B cell (primary cell): Measurements from ENCODE around the gene PML. TPM values are rescaled to one million over a fixed set of nuclear protein-coding genes. Genes with fewer than 3 reads are reported as not detected.

Experiments
- ATAC-seq: fragments of 200-7000 bp; cut with Tn5 transposase; one replicate; pipeline ENCODE4 v1.10.0; 2021; ENCODE audit warnings: low read depth, mild to moderate bottlenecking, moderate number of reproducible peaks, moderate library complexity
- CTCF ChIA-PET: fragments of 350-600 bp; sonication (Branson Sonifier 250); formaldehyde crosslinking; loops from one replicate; lab custom pipeline; 2021; ENCODE audit warnings: antibody characterized with exemption, inconsistent platforms; lab: Charles Lee
- POLR2A ChIA-PET: fragments of 350-600 bp; sonication (Branson Sonifier 250); formaldehyde crosslinking; loops from one replicate; lab custom pipeline; 2021; ENCODE audit warnings: antibody characterized with exemption; lab: Charles Lee
- DNase-seq: peaks from one replicate; pipeline ENCODE4 v3.0.0; 2013
- H2AFZ ChIP-seq: 2 replicates; pipeline ENCODE4 v1.6.1; 2012; ENCODE audit warnings: mild to moderate bottlenecking, low read depth, low read length; ENCODE audit not compliant: insufficient read depth, poor library complexity, severe bottlenecking
- H3K27ac ChIP-seq, 2 donors: 1 replicate in 1 of 2; 2 replicates in 1 of 2; pipeline ENCODE4 v1.5.1; 2012 to 2013; ENCODE audit warnings: low read length in 2 of 2, mild to moderate bottlenecking in 2 of 2, moderate library complexity in 1 of 2
- H3K27me3 ChIP-seq, 4 experiments: fragments of 200-600 bp in 1 of 4; sonication (generic) in 1 of 4; replicated peaks in 1 of 4; 1 replicate in 2 of 4; 2 replicates in 2 of 4; pipeline versions ENCODE4 v1.6.1 to v1.7.0; 2013 to 2016; ENCODE audit warnings: low read length in 3 of 4, mild to moderate bottlenecking in 2 of 4, mixed read lengths in 1 of 4, moderate library complexity in 1 of 4; ENCODE audit not compliant: insufficient read depth in 4 of 4, control insufficient read depth in 3 of 4; ENCODE audit errors: control extremely low read depth in 1 of 4
- H3K36me3 ChIP-seq, 2 experiments: replicated peaks in 1 of 2; 1 replicate in 1 of 2; 2 replicates in 1 of 2; pipeline versions ENCODE4 v1.6.1 to v1.7.1; 2013; ENCODE audit warnings: low read length in 1 of 2; ENCODE audit not compliant: insufficient read depth in 2 of 2, control insufficient read depth in 1 of 2; ENCODE audit errors: control extremely low read depth in 1 of 2, extremely low read depth in 1 of 2
- H3K4me1 ChIP-seq, 2 donors: fragments of 200-600 bp in 1 of 2; sonication (generic) in 1 of 2; 1 replicate in 1 of 2; 2 replicates in 1 of 2; pipeline versions ENCODE4 v1.5.1 to v1.6.1; 2013 to 2017; ENCODE audit warnings: low read length in 2 of 2; ENCODE audit not compliant: control insufficient read depth in 2 of 2, insufficient read depth in 2 of 2
- H3K4me2 ChIP-seq: replicated peaks from 2 replicates; pipeline ENCODE3; 2012; ENCODE audit warnings: mild to moderate bottlenecking, low read depth, low read length; ENCODE audit not compliant: poor library complexity, severe bottlenecking
- H3K4me3 ChIP-seq, 5 experiments: fragments of 200-600 bp in 1 of 5; sonication (generic) in 1 of 5; 1 replicate in 3 of 5; 2 replicates in 2 of 5; pipeline versions ENCODE4 v1.5.1 to v1.7.0; 2011 to 2016; ENCODE audit warnings: low read length in 4 of 5, mild to moderate bottlenecking in 4 of 5, low read depth in 2 of 5, control low read depth in 1 of 5, moderate library complexity in 1 of 5; ENCODE audit not compliant: insufficient read depth in 1 of 5; ENCODE audit errors: control extremely low read depth in 1 of 5, extremely low read depth in 1 of 5
- H3K79me2 ChIP-seq: fragments of 200-600 bp; sonication (generic); one replicate; pipeline ENCODE4 v1.6.0; 2016; ENCODE audit warnings: low read length; ENCODE audit not compliant: control insufficient read depth, insufficient read depth
- H3K9ac ChIP-seq: fragments of 200-600 bp; sonication (generic); 2 replicates; pipeline ENCODE4 v1.6.1; 2017; ENCODE audit warnings: mild to moderate bottlenecking, low read length, moderate library complexity
- H3K9me3 ChIP-seq, 3 donors: one replicate each; pipeline versions ENCODE4 v1.6.1 to v1.7.1; 2013; ENCODE audit warnings: low read length in 2 of 3; ENCODE audit not compliant: control insufficient read depth in 2 of 3, insufficient read depth in 1 of 3; ENCODE audit errors: control extremely low read depth in 1 of 3
- H4K20me1 ChIP-seq: 2 replicates; pipeline ENCODE4 v1.6.0; 2012; ENCODE audit warnings: mild to moderate bottlenecking, low read length; ENCODE audit not compliant: insufficient read depth, control insufficient read depth, poor library complexity, severe bottlenecking
- H3K27ac Mint-ChIP-seq: one replicate; pipeline ENCODE4 v1.8.0; 2021; ENCODE audit warnings: mixed read lengths
- H3K27me3 Mint-ChIP-seq: one replicate; pipeline ENCODE4 v1.8.0; 2021; ENCODE audit warnings: mixed read lengths
- H3K4me1 Mint-ChIP-seq: one replicate; pipeline ENCODE4 v1.8.0; 2021; ENCODE audit warnings: mixed read lengths
- H3K4me3 Mint-ChIP-seq: one replicate; pipeline ENCODE4 v1.8.0; 2021; ENCODE audit warnings: mixed read lengths
- H3K9me3 Mint-ChIP-seq: one replicate; pipeline ENCODE4 v1.8.0; 2022; ENCODE audit warnings: mixed read lengths; ENCODE audit not compliant: insufficient read depth
- EZH2 ChIP-seq: IDR thresholded peaks from 2 replicates; pipeline ENCODE4 v1.6.1; 2012; ENCODE audit warnings: borderline replicate concordance, low read depth, mild to moderate bottlenecking, moderate library complexity, low read length; ENCODE audit not compliant: insufficient read depth, poor library complexity, severe bottlenecking
- WGBS: methylation state at CpG from one replicate; pipeline ENCODE4 v1.1.5; 2013; ENCODE audit warnings: missing lambda C conversion rate; ENCODE audit not compliant: insufficient coverage; 5-methylcytosine and 5-hydroxymethylcytosine counted together
- intact Hi-C: fragments of 100-400 bp; cut with micrococcal nuclease; formaldehyde crosslinking; loops from one replicate; pipeline ENCODE4 v1.10.0; 2022
- polyA plus RNA-seq: library from polyadenylated mRNA; depleted of rRNA; stranded (reverse); fragments of >200 nt; gene quantifications from 2 replicates; pipeline ENCODE4 v1.2.3, GENCODE V29; 2012
- total RNA-seq, 2 donors: library from RNA; stranded (reverse); fragments of 120-200 nt in 1 of 2; gene quantifications; 1 replicate in 1 of 2; 2 replicates in 1 of 2; pipeline versions ENCODE4 v1.2.3 to v1.2.4, GENCODE V29; 2013 to 2022
- TF ChIP-seq, protein P1 (sequence below): fragments of 200-600 bp; IDR thresholded peaks from one replicate; pipeline ENCODE4 v1.8.0; 2022; ENCODE audit warnings: antibody characterized with exemption, mild to moderate bottlenecking

The PML gene
- total and polyA plus RNA-seq, 2 donors (not counting 1 experiment from before 2014, with no cell fraction given), result 59.2 to 66.3 TPM

GRCh38 chr15:74013374-74013894, 18.9 kb downstream of the PML start:
- TF ChIP-seq, protein P1, sequence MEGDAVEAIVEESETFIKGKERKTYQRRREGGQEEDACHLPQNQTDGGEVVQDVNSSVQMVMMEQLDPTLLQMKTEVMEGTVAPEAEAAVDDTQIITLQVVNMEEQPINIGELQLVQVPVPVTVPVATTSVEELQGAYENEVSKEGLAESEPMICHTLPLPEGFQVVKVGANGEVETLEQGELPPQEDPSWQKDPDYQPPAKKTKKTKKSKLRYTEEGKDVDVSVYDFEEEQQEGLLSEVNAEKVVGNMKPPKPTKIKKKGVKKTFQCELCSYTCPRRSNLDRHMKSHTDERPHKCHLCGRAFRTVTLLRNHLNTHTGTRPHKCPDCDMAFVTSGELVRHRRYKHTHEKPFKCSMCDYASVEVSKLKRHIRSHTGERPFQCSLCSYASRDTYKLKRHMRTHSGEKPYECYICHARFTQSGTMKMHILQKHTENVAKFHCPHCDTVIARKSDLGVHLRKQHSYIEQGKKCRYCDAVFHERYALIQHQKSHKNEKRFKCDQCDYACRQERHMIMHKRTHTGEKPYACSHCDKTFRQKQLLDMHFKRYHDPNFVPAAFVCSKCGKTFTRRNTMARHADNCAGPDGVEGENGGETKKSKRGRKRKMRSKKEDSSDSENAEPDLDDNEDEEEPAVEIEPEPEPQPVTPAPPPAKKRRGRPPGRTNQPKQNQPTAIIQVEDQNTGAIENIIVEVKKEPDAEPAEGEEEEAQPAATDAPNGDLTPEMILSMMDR, result no peak
- TF ChIP-seq EZH2, result no peak
- Histone ChIP-seq H3K4me1 (peaks cover 5 to 23% of the 10 kb centered on the region in 2 donors), H4K20me1 (peaks cover 60% of the 10 kb centered on the region), H2AFZ (no peak overlapping the region), H3K4me2 (no peak overlapping the region), H3K79me2 (peaks cover 94% of the 10 kb centered on the region), H3K4me3 (no peak overlapping the region), H3K27me3 (no peaks in the 10 kb centered on the region), H3K36me3 (peaks cover 0 to 36% of the 10 kb centered on the region in 2 experiments), H3K9ac (no peak overlapping the region), H3K9me3 (peaks cover 0 to 3% (median 0%) of the 10 kb centered on the region in 3 donors), H3K27ac (no peak overlapping the region)
- no peak for DNase-seq
- POLR2A ChIA-PET, result no interaction called here
- no peak for ATAC-seq
- H3K9me3 Mint-ChIP-seq, result no peaks in the 10 kb centered on the region
- no CpG with 5 or more reads among the region's 2 CpGs for WGBS
- H3K27me3 Mint-ChIP-seq, result no peaks in the 10 kb centered on the region
- intact Hi-C loops, result no loop called here
- no peak overlapping the region for H3K4me3 Mint-ChIP-seq
- CTCF ChIA-PET, result interaction anchor here (1.7 kb wide), 1 partner anchor 19 kb away, joined by 4 read pairs; the partner anchor contains the start of gene PML
- no peak overlapping the region for H3K27ac Mint-ChIP-seq
- peaks cover 34% of the 10 kb centered on the region for H3K4me1 Mint-ChIP-seq

DNA sequence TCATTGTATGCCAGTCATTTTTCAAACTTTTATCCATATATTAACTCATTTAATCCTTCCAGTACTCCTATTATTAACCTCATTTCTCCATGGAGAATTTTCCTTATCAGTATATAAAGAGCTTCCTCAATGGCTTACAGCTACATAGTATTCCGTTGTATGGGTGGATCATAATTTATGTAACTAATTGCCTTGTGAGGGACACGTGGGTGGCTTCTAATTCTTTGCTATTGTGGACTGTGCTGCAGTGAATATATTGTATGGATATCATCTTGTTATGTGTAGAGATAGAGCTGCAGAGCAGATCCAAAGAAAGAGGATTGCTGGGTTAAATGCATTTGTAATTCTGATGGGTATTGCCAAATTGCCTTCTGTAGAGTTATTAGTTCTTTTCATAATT, 25.2 kb downstream of the PML start:
- ATAC-seq, result no peak
- peaks cover 87% of the 10 kb centered on the region for H3K79me2 ChIP-seq
- H3K36me3 ChIP-seq, result peaks cover 8 to 58% of the 10 kb centered on the region in 2 experiments
- no peak overlapping the region for H3K9ac ChIP-seq
- POLR2A ChIA-PET, result no interaction called here
- H4K20me1 ChIP-seq, result peaks cover 74% of the 10 kb centered on the region
- DNase-seq, result no peak
- Mint-ChIP-seq H3K27me3 (no peaks in the 10 kb centered on the region), H3K27ac (no peak overlapping the region), H3K9me3 (no peaks in the 10 kb centered on the region), H3K4me3 (no peak overlapping the region), H3K4me1 (peaks cover 10% of the 10 kb centered on the region)
- H2AFZ ChIP-seq, result no peak overlapping the region
- H3K27ac ChIP-seq, result no peak overlapping the region
- WGBS, result 33% methylated on average over 1 of the region's 2 CpGs
- no peak overlapping the region for H3K4me3 ChIP-seq
- CTCF ChIA-PET, result interaction anchor here (0.8 to 1.2 kb wide), 3 partner anchors 30 to 47 kb away, joined by 3 read pairs; no protein-coding TSS in a partner anchor
- no peaks in the 10 kb centered on the region for H3K9me3 ChIP-seq
- TF ChIP-seq, protein P1, result no peak
- no peak for TF ChIP-seq EZH2
- intact Hi-C loops, result no loop called here
- H3K27me3 ChIP-seq, result no peaks in the 10 kb centered on the region
- no peak overlapping the region for H3K4me2 ChIP-seq
- no peaks in the 10 kb centered on the region for H3K4me1 ChIP-seq
